Stimulated activated CD8-positive, alpha-beta memory T cell treated with anti-CD3 and anti-CD28 coated beads, Interleukin-12 subunit alpha, Interleukin-12 subunit beta, amount 100 ng/mL, for 4 hours (primary cell): ENCODE data around the gene JOSD1.

Source experiments
- DNase-seq: peaks from one replicate; pipeline ENCODE4 v3.0.0-alpha.2; 2020; ENCODE audit warnings: low read depth

JOSD1 gene

GRCh38 chr22:38733329-38733723, 32.6 kb upstream of the JOSD1 start:
- DNase-seq, result no peak

DNA sequence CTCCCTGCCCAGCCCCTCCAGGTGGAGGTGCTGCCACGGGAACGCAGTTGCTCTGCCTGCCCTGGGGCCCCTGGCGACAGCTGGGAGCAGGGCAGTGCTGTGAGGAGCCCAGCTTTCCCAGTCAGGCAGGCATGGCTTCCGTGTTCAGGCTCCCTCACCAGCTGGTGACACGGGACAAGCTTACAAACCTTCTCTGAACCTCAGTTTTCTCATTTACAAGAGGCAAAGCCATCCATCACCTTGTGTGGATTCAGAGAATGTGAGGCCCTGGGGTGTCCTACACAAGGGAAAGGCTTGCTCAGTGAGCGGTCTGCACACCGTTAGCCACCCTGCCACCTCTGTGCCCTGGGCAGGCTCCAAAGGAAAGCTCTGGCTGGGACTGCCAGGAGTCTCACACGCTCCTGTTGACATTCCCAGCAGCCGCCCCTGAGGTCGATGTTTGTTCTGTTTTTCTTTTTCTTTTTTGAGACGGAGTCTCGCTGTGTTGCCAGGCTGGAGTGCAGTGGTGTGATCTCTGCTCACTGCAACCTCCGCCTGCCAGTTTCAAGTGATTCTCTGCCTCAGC, 31.6 kb upstream of the JOSD1 start:
- no peak for DNase-seq

DNA sequence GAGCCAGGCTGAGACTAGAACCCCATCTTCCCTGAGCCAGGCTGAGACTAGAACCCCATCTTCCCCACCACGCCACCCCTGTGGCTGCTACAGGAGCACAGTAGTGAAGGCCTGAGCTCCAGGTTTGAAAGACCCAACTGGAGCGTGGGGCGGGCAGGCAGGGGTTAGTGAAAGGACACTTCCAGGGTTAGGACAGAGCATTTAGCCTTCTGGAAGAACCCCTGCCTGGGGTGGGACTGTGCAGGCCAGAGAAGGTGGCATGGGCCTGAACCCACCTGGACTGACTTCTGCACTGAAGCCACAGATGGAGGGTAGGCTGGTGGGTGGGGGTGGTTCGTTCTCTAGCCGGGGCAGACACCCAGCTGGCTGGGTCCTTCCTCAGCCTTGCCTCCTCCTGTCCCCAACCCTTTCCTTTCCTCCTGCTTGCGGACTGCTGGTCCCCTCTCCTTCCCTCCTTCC, 31.0 kb upstream of the JOSD1 start:
- DNase-seq, result no peak

- no peak for DNase-seq
Observed at GRCh38 chr22:38730411-38730871, 29.7 kb upstream of the JOSD1 start.

DNA sequence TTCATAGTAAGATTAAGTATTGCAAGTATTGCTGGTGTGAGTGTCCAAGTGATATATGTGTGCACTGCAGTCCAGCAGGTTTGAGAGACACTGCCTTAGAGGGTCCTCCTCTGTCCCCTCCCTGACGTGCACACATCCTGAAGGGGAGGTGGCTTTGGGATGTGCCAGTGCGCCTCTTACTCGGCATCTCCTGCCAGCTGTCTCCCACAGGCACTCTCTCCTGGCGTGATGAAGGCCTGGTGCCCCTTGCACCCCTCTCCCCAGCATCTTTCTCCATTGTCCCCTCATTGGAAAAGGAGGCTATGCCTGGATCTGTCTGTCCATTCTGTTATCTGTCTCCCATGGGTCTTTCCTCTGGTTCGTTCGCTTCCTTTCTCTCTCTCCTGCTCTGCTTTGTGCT, 29.2 kb upstream of the JOSD1 start:
- DNase-seq, result no peak

DNA sequence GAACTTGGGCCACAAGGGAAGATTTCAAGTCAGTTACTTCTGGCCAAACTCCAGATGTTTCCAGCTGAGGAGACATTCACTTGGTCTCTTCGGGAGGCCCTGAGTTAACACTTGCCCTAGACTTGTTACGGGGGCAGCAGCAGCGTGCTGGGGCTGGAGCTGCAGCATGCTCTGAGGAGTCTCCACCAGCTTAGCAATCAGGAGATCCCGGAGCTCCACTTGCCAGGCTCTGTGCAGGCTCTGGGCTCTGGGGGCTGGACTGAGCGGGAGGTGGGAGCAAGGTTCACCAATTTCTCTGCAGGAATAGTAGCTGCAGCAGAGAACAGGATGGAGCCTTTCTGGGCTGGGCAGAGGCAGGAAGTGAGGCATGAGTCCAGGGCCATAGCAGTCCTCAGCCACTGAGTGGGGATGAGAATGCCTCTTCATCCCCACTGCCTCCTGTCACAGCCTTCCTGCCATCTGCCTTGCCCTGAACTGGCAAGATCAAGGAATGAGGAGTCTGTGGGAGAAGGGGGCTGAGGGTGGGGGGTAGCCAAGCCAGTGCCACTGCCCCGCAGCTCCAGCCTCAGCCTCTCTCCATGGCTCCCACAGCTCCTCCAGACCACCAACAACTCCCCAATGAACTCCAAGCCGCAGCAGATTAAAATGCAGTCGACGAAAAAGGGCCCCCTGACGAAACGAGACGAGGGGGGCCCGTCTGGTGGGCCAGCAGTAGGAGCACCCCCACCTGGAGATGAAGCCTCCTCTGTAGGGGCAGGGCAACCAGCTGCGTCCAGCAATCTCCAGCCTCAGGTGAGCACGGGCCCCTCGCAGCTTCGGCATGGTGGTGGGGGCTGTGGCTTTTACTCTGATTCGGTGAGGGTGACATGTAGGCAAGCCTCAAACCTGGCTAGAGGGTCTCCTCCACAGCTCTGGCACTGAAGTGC, 28.4 kb upstream of the JOSD1 start:
- DNase-seq, result no peak

DNA sequence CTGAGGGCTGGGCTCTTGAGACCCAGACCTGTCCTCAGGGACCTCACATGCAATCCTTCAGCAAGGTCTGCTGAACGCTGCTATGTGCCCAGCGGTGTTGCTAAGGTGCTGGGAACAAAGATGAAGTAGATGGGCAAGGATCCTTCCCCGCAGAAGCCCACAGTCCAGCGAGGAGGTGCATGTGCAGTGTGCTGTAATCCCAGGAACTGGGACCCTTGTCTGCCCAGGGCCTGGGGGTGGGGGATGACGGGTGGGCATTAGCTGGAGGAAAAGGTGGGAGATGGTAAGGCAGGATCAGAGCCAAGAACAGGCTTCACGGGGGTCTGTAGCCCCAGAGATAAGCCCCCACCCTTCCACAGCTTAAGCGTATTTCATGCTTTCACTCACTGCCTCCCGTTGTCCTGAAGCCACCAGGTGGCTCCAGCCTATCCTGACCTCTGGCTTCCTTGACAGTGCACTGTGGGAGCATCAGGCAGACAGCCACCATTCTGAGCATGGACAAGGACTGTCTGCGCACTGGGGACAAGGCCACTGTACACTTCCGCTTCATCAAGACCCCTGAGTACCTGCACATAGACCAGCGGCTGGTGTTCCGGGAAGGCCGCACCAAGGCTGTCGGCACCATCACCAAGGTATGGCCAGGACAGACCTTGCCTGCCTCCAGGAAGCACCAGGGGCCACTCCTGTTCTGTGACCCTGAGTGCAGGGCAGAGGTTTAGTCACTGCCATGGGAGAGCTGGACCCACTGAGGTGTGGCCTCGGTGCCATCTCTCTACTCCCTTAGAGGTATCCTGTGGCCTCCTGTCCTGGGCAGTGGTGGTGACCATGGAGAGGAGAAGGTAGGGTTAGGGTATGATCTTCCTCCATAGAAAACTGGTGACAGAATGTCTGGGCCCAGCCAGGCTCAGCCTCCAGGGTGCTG, 27.0 kb upstream of the JOSD1 start:
- no peak for DNase-seq

- no peak for DNase-seq
Observed at GRCh38 chr22:38727123-38727522, 26.4 kb upstream of the JOSD1 start.

DNA sequence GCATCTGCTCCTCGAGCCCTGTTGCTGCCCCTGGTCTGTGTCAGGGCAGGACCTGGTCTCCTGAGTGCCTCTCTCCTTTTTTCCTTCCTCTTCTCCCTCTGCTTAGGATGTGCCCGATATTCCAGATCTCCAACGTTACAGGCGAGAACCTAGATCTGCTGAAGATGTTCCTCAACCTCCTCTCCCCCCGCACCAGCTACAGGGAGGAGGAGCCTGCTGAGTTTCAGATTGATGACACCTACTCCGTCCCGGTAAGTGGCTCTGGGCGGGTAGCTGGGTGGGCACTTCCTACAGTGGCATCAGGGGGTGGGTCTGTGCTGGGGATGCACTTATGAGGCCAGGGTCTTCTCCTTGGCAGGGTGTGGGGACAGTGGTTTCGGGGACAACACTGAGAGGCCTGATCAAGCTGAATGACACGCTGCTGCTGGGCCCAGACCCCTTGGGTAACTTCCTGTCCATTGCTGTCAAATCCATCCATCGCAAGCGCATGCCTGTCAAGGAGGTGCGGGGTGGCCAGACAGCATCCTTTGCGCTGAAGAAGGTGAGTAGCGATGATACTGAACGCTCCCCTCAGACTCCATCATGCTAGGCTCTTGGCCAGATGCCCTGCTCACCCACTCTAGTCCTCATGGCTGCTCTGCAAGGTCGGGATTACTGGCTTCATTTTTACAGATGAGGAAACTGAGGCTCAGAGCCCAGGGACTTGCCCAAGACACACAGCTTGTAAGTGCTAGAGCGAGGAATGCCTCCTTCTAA, 25.3 kb upstream of the JOSD1 start:
- DNase-seq, result no peak

DNA sequence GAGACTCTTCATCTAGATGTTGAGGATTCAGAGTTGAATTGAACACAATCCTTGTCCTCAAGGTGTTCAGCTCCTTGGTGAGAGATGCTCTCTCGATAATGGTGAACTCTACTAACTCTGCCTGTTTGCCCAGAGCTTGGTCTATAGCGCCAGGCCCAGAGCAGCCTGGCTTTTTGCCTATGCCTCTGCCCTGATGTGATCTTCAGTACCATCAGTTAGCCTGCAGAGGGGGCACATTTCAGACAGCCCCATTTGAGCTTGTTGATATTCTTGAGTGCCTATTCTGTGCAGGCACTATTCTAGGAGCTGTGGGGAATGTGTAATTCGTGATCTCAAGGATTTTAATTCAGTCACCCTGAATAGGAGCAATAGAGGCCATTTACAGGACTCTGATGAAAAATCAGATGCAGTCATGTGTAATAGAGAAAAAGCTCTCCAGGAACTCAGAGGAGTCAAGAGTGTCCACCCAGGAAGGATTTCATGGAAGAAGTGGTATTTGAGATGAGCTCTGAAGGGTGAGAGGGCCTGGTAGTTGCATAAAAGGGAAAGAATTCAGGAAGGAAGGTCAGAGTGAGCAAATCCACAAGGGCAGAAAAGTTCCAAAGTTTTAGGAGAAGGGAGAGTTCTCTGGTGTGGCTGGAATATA, 24.3 kb upstream of the JOSD1 start:
- DNase-seq, result no peak

DNA sequence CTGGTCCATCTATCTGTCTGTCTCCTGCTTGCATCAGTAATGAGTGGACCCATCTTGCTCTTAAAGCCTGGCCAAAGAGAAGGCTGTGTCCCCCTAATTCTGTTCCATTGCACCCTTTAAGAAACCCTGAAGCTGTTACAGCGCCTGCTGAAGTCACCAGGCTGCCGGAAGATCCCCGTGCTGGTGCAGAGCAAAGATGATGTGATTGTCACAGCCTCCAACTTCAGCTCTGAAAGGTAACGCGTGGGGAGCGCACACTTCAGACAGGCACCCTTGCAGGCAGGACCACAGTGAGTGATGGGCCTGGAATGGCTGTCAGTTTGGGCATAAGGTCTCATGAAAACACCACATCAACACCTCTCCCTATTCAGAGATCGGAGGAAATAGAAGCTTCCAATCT, 23.4 kb upstream of the JOSD1 start:
- DNase-seq, result no peak

DNA sequence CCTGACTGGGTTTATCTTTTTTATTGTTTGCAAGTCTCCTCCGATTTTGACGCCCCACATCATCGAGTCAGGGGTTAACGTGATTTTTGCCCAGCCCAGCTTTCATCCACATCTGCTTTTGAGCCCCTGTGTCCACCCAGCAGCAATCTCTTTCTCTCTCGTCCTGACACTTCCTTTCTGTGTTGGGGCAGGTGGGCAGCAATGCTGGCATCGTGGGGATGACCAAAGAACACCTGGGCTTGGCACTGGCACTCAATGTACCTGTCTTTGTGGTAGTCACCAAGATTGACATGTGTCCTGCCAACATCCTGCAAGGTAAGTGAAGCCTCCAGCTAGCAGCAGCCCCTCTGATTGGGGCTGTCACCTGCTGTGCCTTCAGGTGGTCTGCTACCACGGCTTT, 20.8 kb upstream of the JOSD1 start:
- DNase-seq, result no peak

DNA sequence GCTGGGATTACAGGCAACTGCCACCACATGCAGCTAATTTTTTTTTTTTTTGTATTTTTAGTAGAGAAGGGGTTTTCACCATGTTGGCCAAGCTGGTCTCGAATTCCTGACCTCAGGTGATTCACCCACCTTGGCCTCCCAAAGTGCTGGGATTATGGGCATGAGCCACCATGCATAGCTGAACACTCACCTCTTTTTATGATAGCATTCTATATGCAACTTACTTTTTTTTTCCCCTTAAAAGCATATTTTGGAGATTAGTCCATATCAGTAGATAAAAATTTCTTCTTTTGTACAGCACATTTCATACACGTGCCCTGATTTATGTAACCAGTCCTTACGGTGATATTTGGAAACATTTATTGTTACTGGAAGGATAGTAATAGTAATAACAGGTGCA, 19.6 kb upstream of the JOSD1 start:
- no peak for DNase-seq

DNA sequence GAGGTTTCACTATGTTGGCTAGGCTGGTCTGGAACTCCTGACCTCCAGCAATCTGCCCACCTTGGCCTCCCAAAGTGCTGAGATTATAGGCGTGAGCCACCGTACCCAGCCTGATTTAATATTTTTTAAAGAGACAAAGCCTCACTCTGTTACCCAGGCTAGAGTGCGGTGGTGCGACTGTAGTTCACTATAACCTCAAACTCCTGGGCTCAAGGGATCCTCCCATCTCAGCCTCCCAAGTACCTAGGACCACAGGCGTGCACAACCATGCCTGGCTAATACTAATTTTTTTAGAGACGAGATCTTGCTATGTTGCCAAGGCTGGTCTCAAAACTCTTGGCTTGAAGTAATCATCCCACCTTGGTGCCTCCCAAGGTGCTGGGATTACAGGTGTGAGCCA, 18.5 kb upstream of the JOSD1 start:
- DNase-seq, result no peak

DNA sequence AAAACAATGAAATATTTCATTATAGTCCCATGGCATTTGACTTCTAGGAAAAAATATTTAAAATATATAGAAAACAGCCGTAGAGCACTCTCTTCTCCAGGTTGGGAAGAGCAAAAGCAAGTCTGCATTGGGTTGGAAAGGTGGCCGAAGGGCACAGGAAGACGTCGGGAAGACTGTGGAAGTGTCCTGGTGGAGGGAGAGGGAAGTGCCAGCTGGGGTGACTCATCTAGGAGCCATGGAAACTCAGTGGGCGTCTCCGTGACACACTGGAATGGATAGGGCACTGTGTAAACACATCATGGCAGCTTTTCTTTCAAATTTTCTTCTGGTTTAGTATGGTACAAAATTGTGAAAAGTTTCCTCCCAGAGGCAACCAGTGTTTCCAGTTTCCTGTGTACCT, 17.7 kb upstream of the JOSD1 start:
- DNase-seq, result no peak

GRCh38 chr22:38717244-38717643, 16.5 kb upstream of the JOSD1 start:
- DNase-seq, result no peak

DNA sequence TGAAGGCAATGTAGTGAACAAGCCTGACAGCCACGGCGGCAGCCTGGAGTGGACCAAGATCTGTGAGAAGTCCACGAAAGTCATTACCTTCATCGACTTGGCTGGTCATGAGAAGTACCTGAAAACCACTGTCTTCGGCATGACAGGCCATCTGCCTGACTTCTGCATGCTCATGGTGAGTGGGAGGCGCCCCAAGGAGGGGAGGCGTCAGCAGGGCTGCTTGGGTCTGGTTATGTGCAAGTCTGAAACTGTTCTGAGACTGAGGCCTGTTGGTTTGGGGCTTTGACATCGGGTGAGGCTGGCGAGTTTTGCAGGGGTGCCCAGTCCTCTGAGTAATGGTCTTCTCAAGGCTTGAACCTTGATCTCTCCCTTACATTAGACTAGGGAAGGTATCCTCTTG, 16.1 kb upstream of the JOSD1 start:
- DNase-seq, result no peak

- DNase-seq, result no peak
Observed at GRCh38 chr22:38716271-38716670, 15.5 kb upstream of the JOSD1 start.

DNA sequence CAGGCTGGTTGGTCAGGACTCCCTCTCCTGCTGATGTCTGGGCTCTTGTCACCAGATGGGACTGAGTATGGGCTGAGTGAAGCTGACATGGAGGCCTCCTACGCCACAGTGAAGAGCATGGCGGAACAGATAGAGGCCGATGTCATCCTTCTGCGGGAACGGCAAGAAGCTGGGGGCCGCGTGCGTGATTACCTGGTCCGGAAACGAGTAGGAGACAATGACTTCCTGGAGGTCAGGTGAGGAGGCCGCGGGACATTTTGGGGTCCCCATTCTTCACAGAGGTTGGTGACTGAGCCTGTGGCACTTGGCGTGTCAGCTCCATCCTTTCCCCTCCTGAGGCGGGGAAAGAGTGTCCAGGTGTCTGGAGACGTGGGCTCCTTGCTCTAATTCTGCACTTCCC, 15.1 kb upstream of the JOSD1 start:
- no peak for DNase-seq

GRCh38 chr22:38715176-38715764, 14.5 kb upstream of the JOSD1 start:
- no peak for DNase-seq

GRCh38 chr22:38713921-38714320, 13.2 kb upstream of the JOSD1 start:
- no peak for DNase-seq
